HG03039 (cell line): ENCODE results near the gene PHOSPHO1.
A peak's percentile ranks its signal among the peaks of the same experiment; 100 is the strongest.
"Not testable (repeated sequence)": the region's sequence is repeated elsewhere in the genome, so short reads cannot be mapped to it uniquely, and the experiment has no call there.

Source experiments
- ATAC-seq: cut with Tn5 transposase; IDR thresholded peaks from one replicate; pipeline ENCODE4 v1.9.1; 2021; ENCODE audit warnings: mild to moderate bottlenecking, moderate library complexity; ENCODE audit not compliant: unreplicated experiment

PHOSPHO1 gene, protein sequence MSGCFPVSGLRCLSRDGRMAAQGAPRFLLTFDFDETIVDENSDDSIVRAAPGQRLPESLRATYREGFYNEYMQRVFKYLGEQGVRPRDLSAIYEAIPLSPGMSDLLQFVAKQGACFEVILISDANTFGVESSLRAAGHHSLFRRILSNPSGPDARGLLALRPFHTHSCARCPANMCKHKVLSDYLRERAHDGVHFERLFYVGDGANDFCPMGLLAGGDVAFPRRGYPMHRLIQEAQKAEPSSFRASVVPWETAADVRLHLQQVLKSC

DNA sequence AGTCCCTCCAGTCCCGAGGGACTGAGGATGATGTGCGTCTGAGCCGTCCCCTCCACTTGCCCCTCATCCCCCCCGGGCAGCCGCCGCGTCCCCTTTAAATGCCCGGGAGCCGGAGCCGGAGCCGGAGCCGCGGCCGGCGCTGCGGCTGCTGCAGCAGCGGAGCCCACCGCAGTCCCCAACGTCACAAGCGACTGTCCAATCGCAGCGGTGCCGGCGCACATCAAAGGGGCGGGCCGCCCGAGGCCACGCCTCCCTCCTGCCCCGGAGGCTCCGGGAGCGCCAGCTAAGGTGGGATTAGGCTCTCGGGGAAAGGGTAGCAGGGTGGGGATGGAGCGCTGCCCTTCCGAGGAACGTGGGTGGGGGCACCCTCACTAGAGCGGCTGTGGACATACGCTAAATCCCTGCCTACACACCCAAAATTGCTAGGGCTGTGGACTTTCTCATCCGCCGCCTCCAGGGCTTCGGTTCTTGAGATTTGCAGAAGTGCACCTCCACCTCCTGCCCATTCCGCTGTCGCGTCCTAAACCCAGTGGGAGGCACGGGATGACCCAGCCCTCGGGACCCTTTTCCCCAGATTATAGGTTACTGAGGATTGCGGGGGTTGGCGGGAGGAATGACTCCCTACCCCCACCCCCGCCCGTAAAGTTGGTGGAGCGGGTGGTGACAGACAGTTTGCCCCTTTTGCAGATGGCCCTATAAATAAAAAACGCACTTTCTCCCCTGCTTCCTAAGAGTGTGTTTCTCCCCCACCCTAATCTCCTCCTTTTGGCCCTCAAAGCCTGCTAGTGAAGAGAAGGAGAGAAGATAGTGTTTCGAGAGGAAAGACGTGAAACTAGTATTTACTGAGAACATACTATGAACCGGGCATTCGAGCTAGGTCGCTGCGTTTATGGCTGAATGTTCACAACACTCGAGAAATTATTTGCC is at the start of gene PHOSPHO1:
TSS of gene PHOSPHO1 (minus strand) at position 152 of the 927 bp plus-strand sequence. CDS start 4,096 bp downstream, outside the sequence.
- peak; percentile 78 for ATAC-seq

DNA sequence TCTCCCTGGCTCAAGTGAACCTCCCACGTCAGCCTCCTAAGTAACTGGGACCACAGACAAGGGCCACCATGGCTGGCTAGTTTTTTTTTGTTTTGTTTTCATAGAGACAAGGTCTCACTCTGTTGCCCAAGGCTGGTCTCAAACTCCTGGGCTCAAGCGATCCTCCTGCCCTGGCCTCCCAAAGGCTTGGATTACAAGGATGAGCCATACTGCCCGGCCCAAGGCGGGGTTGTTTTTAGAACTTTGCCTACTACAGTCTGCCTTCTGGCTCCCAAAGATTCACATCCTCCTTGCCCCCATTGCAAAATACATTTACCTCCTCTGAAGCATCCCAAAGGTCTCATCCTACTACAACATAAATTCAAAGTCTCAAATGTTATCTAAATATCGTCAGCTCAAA is 49.5 kb upstream of the PHOSPHO1 start:
- no peak for ATAC-seq

DNA sequence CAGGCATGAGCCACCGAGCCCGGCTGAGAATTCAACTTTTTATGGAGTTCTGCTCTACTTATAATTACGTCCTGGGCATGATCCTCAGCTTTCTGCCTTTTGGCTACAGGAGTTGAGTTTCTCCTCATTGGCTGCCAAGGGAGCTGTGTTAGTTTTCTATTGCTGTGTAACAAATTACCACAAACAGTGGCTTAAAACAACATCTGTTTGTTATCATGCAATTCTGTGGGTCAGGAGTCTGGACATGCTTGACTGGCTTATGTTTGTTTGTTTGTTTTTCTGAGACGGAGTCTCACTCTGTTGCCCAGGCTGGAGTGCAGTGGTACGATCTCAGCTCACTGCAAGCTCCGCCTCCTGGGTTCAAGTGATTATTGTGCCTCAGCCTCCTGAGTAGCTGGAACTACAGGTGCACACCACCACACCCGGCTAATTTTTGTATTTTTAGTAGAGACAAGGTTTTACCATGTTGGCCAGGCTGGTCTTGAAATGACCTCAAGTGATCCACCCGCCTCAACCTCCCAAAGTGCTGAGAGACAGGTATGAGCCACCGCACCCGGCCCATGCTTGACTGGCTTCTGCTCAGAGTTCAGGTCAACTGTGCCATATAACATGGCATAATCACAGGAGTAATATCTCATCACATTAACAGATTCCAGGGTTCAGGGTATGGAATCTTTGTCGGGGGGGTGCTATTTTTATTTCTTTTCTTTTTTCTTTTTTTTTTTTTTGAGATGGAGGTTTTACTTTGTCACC is 48.9 kb upstream of the PHOSPHO1 start:
- not testable (repeated sequence) for ATAC-seq

DNA sequence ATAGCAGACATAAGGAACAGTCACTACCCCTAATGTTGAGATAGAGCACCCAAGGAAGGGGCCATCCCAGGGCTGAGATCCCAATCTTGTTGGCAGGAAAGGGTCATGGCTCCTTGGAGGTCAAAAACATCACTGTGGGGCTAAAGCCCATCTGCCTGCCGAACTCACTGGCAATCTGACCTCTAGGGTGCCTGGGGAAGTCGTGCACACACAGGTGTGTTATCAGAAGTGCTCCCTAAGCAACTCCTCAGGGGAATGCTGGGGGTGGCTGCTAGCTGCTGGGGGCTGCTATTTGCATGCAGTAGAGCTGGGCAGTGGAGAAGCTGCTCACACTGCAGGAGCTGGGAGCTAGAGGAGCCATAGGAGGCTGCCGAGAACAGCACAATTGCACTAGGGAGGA is 47.5 kb upstream of the PHOSPHO1 start:
- ATAC-seq, result no peak

DNA sequence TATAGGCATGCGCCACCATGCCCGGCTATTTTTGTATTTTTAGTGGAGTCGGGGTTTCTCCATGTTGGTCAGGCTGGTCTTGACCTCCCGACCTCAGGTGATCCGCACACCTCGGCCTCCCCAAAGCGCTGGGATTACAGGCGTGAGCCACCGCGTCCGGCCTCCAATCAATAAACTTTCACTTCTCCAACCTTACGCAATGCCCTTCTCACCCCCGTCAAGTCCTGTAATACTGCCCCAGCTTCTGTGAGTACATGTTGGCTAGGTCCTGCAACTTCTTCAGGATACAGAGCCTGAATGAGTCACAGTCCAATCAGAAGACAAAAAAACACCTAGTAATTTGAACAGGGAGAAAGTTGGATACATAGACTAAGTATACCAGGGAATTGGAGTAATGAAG is 47.1 kb upstream of the PHOSPHO1 start:
- ATAC-seq, result no peak

DNA sequence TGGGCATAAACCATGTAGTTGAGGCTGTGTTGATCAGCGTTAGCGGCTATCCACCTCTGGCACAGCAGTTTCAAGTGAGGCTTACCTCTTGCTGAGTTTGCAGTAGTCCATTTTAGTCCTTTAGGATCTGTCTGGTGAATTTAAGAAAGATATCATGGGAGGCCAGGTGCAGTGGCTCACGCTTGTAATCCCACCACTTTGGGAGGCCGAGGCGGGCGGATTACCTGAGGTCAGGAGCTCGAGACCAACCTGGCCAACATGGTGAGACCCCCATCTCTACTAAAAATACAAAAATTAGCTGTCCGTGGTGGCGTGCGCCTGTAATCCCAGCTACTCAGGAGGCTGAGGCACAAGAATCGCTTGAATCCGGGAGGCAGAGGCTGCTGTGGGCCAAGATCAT is 45.4 kb upstream of the PHOSPHO1 start:
- ATAC-seq, result not testable (repeated sequence)

DNA sequence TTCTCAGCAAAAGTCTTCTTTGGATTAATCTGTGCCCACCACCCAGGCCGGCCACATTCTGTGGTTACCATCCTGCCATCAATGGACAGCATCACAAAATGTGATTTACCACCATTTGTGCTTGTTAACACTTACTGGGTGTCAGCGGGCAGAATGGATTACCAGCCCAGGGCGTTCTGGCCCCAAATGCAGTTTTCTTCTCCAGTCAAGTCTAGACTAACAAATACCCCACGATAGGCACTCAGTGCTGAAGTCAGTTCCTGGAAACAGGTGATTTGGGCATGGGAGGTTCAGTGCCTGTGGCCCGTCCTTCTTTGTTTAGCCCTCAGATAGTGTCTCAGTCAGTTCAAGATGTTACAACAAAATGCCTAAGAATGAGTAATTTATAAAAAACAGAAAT is 38.8 kb upstream of the PHOSPHO1 start:
- no peak for ATAC-seq

DNA sequence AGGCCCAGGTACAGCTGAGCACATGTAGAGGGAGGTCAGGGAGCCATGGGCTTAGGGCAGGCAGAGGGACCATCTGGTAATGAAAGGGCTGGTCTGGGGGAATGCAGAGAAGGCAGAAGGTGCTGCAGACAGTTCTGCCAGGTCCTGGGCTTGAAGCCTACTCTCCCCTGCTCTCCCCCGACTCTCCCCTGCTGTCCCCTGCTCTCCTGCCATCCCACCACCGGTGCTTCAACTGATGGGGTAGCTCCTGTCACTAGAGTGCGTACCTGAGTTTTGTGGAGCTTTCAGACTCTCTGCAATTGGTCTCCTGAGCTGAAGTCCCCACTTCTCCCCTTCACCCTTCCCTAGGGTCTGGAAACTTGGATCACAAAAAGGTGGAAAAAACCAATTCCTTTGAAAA is 37.3 kb upstream of the PHOSPHO1 start:
- ATAC-seq, result no peak

DNA sequence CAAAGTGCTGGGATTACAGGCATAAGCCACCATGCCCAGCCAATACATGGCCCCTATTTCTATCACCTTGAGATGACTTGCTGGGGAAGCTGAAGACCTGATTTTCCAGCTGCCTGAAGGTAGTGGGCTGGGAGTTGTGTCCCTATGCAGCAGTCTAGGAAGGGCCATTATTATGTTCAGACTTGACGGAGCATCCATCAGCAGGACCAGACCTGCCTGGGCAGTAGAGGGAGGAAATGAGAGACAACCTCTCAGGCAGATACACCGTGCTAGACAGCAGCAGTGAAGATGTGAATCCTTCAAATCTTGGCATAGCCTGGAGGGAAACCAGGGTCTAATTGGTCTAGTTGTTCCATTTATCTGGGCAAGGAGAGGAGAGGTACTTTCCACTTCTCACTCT is 35.6 kb upstream of the PHOSPHO1 start:
- ATAC-seq, result no peak

DNA sequence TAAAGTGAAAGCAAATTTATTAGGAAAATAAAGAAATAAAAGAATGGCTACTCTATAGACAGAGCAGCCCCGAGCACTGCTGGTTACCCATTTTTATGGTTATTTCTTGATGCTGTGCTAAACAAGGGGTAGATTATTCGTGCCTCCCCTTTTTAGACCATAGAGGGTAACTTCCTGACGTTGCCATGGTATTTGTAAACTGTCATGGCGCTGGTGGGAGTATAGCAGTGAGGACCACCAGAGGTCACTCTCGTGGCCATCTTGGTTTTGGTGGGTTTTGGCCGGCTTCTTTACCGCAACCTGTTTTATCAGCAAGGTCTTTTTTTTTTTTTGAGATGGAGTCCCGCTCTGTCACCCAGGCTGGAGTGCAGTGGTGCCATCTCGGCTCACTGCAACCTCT is 31.0 kb upstream of the PHOSPHO1 start:
- not testable (repeated sequence) for ATAC-seq

DNA sequence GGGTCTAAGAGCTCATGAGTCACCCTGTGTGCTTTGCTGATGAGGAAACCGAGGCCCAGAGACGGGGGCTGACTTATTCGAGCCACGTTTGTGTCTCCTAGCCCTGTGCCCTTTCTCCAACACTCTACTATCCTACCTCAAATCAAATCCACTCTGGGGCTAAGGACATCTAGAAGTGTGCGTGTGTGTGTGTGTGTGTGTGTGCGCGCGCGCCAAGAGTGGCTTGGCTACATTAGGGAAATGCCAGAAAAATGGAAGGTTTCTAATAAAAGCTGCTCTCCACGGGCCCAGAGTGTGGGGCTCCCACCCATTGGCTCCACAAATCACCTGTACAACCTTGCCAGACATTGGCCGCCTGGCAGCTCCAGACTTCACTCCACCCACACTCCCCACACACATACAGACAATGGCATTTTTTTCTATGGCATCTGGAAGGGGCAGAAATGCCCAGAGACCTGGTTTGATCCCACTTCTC is 30.3 kb upstream of the PHOSPHO1 start:
- no peak for ATAC-seq

DNA sequence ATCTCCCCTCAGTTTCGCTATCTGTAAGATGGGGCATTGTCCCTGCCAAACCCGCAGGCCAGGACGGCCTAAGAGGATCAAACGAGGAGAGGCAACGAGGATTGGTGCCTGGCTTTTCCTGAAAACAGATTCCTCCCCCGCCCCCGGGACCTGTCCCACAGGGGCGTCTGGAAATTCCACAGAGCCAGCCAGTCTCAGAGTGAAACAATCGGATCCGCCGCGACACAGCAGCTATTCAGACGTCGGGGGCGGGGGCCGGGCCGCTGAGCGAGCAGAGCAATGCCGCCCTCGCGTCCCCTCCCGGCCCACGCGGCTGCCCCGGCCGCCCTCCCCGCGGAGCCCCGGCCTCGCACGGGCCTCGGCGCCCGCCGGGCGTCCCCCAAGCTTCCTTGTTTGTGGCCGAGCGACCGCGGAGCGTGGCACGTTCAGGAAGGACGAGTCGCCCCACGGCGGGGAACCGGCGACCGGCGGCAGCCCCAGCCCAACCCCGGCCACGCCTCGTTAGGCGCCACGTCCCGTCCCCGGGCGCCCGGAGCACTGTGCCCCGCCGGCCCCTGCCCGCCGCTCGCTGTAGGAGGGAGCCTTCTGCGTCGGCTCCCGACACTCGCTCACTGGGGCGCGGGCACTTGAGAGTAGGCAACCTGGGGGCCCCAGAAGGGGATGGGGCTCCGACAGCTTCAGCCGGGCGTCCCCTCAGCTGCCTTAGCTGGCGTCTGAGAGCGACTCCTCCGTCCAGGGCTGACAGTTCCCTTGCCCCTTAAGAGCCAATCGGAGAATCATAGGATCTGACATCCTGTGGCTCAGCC is 29.6 kb upstream of the PHOSPHO1 start:
- no peak for ATAC-seq

DNA sequence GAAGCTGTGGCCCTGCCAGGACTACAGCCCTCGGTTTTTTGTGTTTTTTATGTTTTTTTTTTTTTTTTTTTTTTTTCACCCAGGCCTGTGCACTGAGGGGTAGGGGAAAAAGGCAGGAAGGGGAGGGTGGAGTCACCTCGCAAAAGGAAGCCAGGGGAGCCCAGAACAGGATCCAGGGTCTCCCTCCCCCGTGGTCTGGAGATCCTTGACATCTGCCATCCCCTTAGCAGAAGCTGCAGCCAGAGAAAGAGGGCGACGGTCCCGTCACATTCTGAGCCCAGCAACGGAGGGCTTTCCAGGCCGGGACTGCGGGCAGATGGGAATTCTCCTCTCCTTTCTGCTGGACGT is 29.1 kb upstream of the PHOSPHO1 start:
- no peak for ATAC-seq

DNA sequence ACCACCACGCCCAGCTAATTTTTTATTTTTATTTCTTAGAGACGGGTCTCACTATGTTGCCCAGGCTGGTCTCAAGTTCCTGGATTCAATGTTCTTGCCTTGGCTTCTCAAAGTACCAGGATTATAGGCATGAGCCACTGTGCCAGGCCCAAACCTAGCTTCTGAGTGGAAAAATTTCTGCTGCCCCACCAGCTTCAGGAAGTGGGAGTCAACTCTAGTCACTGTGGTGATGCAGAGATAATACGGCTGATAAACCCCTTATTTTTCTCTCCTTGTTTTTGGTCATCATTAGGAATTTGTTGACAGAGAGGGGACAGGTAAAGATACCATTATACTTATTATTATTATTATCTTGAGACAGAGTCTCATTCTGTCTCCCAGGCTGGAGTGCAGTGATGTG is 27.8 kb upstream of the PHOSPHO1 start:
- ATAC-seq, result no peak

DNA sequence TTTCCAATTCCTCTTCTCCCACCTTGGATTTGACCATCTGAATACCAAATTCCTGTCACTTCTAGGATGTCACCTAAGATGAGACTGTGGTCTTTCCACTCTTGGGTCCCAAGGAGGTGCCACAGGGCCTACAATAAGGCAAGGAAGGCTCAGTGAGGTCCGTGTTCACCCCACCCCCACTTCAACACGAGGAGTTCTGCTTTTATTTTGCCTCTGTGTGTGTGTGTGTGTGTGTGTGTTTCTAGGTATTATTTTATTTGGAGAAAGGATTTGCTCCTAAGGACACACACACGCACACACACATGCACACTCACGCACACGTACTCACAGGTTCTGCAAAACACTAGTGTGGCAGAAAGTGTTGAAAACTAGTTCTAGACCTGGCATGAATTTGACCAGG is 24.5 kb upstream of the PHOSPHO1 start:
- ATAC-seq, result no peak

DNA sequence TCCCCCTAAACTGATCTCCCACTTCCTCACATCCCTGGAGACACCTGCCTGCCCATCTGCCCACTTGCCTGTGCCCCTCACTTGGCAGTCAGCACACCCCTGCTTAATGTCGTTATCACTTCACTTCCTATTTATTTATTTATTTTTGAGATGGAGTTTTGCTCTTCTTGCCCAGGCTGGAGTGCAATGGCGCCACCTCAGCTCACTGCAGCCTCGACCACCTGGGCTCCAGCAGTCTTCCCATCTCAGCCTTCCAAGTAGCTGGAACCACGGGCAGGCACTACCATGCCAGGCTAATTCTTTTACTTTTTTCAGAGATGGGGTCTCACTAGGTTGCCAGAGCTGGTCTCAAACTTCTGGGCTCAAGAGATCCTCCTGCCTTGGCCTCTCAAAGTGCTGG is 23.5 kb upstream of the PHOSPHO1 start:
- ATAC-seq, result no peak

DNA sequence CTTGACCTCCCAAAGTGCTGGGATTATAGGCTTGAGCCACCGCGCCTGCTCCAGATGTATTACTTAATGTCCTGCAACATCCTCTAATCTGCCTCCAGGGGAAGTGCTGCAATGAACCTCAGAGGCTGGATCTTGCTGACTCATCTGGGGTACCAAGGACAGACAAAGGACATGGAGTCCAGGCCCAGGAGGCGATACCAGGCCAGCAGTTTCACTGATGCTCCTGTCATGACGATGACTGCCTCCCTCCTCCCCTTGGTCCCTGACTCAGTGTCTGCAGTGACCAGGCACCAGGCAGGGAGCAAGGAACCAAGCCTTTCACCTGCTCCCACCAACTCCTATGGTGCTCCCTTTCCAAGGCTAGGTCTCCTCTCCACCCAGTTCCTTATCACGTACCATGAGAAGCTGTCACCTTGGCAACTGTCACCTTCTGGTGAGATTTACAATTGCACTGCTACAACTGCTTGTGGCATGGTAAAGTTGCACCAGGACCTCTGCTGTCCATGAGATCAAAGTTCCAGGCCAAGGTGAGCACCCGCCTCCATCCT is 21.6 kb upstream of the PHOSPHO1 start:
- no peak for ATAC-seq

DNA sequence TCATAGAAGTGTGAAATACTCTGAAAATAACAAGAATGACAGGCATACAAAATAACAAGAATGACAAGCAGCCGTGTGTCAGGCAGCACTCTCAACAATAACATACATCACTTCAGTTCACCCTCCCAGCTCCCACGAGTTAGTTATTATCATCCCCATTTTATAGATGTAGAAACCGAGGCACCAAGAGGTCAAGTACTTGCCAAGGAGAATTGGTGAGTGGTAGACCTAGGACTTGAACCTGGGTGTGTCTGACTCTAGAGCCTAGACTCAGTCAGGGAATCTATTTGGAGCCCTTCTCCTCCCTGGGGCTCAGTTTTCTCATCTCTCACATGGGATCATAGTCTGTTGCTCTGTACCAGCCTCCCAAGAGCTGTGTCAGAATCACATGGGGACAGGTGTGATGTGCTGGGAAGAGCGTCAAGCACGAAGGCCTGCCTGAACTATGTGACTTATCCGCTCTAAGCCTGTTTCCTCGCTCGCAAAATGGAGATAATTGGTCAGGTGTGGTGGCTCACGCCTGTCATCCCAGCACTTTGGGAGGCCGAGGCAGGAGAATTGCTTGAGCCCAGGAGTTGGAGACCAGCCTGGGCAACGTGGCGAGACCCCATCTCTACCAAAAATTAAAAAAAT is 19.4 kb upstream of the PHOSPHO1 start:
- ATAC-seq, result no peak

DNA sequence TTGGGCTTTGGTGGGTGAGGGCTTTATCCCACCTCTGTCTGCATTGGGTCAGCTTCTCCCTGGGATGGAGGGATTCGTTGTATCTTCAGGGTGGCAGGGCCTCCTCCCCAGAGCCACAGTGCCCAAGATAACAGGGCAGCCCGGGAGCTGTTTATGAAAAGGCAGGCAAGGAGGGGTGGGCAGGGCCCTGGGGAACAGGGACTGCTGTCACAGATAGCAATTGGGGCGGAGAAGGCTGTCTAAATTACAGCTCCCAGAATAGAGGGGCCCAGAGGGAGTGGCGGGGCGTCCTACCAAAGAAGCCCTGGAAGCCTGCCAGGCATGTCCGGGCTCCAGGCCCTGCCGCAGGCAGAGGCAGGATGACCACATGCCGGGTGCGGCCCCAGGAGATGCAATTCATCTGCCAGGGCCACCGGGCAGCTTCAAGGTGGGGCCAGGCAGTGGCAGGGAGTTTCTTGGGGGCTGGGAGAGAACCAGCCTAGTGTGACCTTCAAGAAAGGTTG is 18.8 kb upstream of the PHOSPHO1 start:
- ATAC-seq, result no peak

DNA sequence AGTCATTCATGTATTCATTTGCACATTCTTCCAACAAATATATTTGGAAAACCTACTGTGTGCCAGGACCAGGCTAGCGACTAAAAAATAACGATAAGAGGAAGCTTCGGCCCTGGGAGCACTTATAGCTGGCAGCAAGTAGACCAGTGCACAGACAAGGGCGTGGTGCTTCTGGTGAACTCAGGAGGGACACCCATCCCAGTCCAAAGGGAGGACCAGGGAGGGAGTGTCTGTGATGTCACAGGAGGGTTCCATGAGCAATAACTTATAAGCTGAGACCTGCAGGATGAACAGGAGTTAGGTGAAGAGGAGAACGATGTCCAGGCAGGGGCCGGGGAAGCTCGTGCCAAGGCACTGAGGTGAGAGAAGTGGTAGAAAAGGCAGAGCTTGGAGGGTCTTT is 17.4 kb upstream of the PHOSPHO1 start:
- no peak for ATAC-seq
